ENCODE measurements around the gene EHD4.

Gene EHD4

DNA sequence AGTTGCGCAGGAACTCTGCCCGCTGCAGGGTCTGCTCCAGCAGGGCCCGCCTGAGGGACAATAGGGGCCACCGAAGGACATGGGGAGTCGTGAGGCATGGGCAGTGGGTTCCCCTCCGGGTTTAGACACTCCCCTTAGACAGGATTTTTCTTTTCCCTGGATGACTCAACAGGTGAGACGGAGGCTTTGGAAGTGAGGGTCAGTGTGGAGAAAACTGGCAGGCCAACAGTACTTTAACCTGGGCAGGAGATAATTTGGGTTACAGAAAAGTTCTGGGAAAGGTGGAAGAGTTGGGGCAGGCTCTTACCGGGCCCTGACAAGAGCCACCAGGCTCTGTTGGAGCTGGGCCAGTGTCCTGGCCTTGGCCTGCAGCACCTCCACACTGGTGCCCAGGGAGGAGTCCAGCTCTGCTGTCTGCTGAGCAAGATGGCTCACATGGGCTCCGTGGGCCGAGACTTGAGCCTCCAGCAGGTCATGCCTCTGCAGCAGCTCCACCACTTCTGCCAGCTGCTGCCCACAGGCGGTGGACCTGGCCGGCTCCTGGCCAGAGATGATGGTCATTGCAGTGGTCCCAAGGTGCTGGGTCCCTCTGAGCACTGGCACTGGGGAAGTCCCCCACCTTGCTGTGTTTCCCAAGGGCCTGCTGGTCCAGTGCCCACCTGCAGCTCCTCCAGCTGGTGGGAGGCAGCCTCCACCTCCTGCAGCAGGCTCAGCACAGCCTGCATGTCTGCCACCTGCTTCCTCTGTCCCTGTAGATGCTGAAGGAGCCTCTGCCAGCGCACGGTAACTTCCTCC lies 89.5 kb downstream of the EHD4 start:
- no peak overlapping the region for H3K4me3 ChIP-seq (ENCODE audit: low read depth, low read length)
- DNase-seq (ENCODE audit: low read depth), result no peak

DNA sequence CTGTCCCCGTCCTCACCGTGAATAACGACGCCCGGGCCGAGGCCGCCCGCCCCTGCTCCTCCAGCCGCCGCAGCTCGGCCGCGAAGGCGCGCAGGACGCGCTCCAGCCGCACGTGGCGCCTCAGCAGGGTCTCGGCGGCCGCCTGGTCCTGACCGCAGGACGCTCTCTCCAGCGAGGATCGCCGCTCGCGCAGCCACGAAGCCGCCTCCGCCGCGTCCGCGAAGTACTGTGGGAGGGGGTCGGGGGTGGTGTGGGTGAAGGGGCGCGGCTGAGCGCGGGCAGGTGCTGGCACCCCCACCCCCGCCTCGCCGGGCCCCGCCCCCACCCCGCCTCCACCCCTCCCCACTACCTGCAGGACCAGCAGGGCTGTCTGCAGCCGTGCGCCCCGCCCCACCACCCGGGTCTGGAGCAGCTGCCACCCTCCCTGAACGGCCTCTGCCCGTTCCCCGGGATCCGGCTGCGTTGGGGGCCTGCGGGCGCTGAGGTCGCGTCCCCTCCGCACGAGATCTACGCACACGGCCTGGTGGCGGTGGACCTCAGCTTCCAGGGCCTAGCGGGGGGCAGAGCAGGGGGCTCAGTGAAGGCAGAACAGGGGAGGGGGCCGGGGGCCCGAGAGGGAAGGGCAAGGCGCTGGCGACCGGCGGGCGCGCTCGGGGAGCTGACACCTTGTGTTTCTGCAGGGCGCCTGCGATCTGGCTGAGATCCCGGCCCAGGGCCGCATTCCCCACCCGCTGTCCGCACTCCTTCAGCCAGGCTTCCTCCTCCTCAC lies 90.3 kb downstream of the EHD4 start:
- H3K4me3 ChIP-seq (ENCODE audit: low read depth, low read length), result peak overlapping the region; percentile 17
- no peak for TF ChIP-seq CTCF (conservative IDR thresholded peaks at IDR 0.05; ENCODE audit: low read depth, low read length)
- DNase-seq (ENCODE audit: low read depth), result peak; percentile 46

More for the DNA sequence above, 89.5 kb downstream of the EHD4 start:
- no peak for TF ChIP-seq CTCF (conservative IDR thresholded peaks at IDR 0.05; ENCODE audit: low read depth, low read length)

- no peak for TF ChIP-seq CTCF (conservative IDR thresholded peaks at IDR 0.05; ENCODE audit: low read depth, low read length)
- H3K4me3 ChIP-seq (ENCODE audit: low read depth, low read length), result no peak overlapping the region
- no peak for DNase-seq (ENCODE audit: low read depth)
Observed at GRCh38 chr15:41881550-41881919, 90.8 kb downstream of the EHD4 start.

GRCh38 chr15:41881086-41881485 lies 91.3 kb downstream of the EHD4 start:
- no peak overlapping the region for H3K4me3 ChIP-seq (ENCODE audit: low read depth, low read length)
- DNase-seq (ENCODE audit: low read depth), result no peak
- no peak for TF ChIP-seq CTCF (conservative IDR thresholded peaks at IDR 0.05; ENCODE audit: low read depth, low read length)

- TF ChIP-seq CTCF (conservative IDR thresholded peaks at IDR 0.05; ENCODE audit: low read depth, low read length), result no peak
- no peak overlapping the region for H3K4me3 ChIP-seq (ENCODE audit: low read depth, low read length)
- no peak for DNase-seq (ENCODE audit: low read depth)
Observed at GRCh38 chr15:41880156-41880877, 92.0 kb downstream of the EHD4 start.

DNA sequence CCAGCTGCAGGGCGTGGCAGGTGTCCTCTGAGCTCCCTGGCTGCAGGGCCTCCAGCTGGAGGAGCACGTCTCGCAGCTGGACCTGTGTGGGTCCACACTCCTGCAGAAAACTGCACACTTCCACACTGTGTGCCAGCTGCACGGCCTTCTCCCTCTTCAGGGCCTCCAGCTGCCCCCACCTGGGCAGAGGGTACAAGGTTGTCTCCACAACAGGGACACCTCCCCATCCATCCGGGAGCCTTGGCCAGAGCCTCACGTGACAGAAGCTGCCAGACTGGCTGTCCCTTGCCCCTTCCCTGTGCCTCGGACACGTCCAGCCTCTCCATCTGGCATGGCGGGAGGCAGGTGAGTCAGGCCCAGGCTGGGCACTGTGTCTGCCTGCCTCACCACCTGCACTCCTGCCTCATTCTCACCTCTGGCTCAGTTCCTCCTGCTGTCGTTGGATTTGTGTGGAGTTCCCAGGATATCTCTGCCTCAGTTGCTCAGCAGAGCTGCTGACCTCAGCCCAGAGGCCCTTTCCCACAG lies 93.0 kb downstream of the EHD4 start:
- no peak for DNase-seq (ENCODE audit: low read depth)
- no peak for TF ChIP-seq CTCF (conservative IDR thresholded peaks at IDR 0.05; ENCODE audit: low read depth, low read length)
- H3K4me3 ChIP-seq (ENCODE audit: low read depth, low read length), result no peak overlapping the region
